Uterus (tissue), 2 donors: ENCODE measurements around the gene DMTF1.

Experiments used
- CTCF ChIP-seq, 4 experiments: fragments of 200-600 bp in 2 of 4; fragments of 450-650 bp in 2 of 4; sonication (generic) in 2 of 4; IDR thresholded peaks; one replicate each; pipeline ENCODE4 v1.5.1; 2016 to 2019; ENCODE audit warnings: antibody characterized with exemption in 4 of 4, mild to moderate bottlenecking in 2 of 4, moderate library complexity in 1 of 4
- POLR2A ChIP-seq, 2 donors: fragments of 450-650 bp; IDR thresholded peaks; one replicate each; pipeline ENCODE4 v1.6.1; 2016; ENCODE audit warnings: antibody characterized with exemption in 2 of 2, mild to moderate bottlenecking in 1 of 2, moderate library complexity in 1 of 2

- TF ChIP-seq CTCF (IDR thresholded peaks at IDR 0.05) (no peak), POLR2A (IDR thresholded peaks at IDR 0.05) (no peak)
Observed at GRCh38 chr7:87107949-87108776, 44.1 kb upstream of the DMTF1 start.
